H9 (cell line): Measurements from ENCODE around the gene LRRFIP1. TPM values are rescaled to one million over a fixed set of nuclear protein-coding genes. Genes with fewer than 3 reads are reported as not detected.

Experiments used
- DNase-seq: peaks from one replicate; pipeline ENCODE4 v3.0.0-alpha.2; 2017
- H2AFZ ChIP-seq: one replicate; pipeline ENCODE4 v1.6.1; 2013; ENCODE audit warnings: mild to moderate bottlenecking, low read length, control low read depth, moderate library complexity
- H2AK5ac ChIP-seq: 2 replicates; pipeline ENCODE4 v1.6.1; 2013; ENCODE audit warnings: low read length, control low read depth, mixed read lengths; ENCODE audit not compliant: insufficient read length
- H2BK120ac ChIP-seq: one replicate; pipeline ENCODE4 v1.6.1; 2013; ENCODE audit warnings: low read depth, mild to moderate bottlenecking, low read length, control low read depth, inconsistent platforms; ENCODE audit not compliant: poor library complexity, severe bottlenecking
- H2BK12ac ChIP-seq: 2 replicates; pipeline ENCODE4 v1.6.1; 2013; ENCODE audit warnings: low read length, control low read depth, mixed read lengths, low read depth; ENCODE audit not compliant: insufficient read length
- H2BK15ac ChIP-seq: 2 replicates; pipeline ENCODE4 v1.6.1; 2013; ENCODE audit warnings: low read depth, low read length, control low read depth
- H2BK20ac ChIP-seq: one replicate; pipeline ENCODE4 v1.6.1; 2013; ENCODE audit warnings: low read depth, mild to moderate bottlenecking, low read length, control low read depth, inconsistent platforms; ENCODE audit not compliant: poor library complexity, severe bottlenecking
- H2BK5ac ChIP-seq: 2 replicates; pipeline ENCODE4 v1.6.1; 2013; ENCODE audit warnings: low read length, control low read depth, mixed read lengths; ENCODE audit not compliant: insufficient read length
- H3K14ac ChIP-seq: 2 replicates; pipeline ENCODE4 v1.6.1; 2013; ENCODE audit warnings: low read length, control low read depth; ENCODE audit not compliant: insufficient read depth
- H3K18ac ChIP-seq: 2 replicates; pipeline ENCODE4 v1.6.1; 2013; ENCODE audit warnings: low read depth, mild to moderate bottlenecking, mixed read lengths, low read length, control low read depth; ENCODE audit not compliant: insufficient read length
- H3K23ac ChIP-seq: 2 replicates; pipeline ENCODE4 v1.6.1; 2013; ENCODE audit warnings: low read length, control low read depth, mixed read lengths, low read depth; ENCODE audit not compliant: insufficient read length
- H3K23me2 ChIP-seq: 2 replicates; pipeline ENCODE4 v1.6.1; 2013; ENCODE audit warnings: low read depth, mild to moderate bottlenecking, mixed read lengths, low read length, control low read depth; ENCODE audit not compliant: insufficient read length, poor library complexity, severe bottlenecking
- H3K27ac ChIP-seq: 2 replicates; pipeline ENCODE4 v1.5.1; 2013; ENCODE audit warnings: low read length, control low read depth, mixed read lengths, low read depth; ENCODE audit not compliant: insufficient read length
- H3K27me3 ChIP-seq: 2 replicates; pipeline ENCODE4 v1.6.1; 2013; ENCODE audit warnings: low read length, control low read depth, inconsistent platforms; ENCODE audit not compliant: insufficient read depth
- H3K4ac ChIP-seq: 2 replicates; pipeline ENCODE4 v1.6.1; 2013; ENCODE audit warnings: low read depth, mild to moderate bottlenecking, control low read depth, inconsistent platforms, low read length, moderate library complexity
- H3K4me1 ChIP-seq: 2 replicates; pipeline ENCODE4 v1.6.1; 2013; ENCODE audit warnings: low read length, control low read depth, inconsistent platforms; ENCODE audit not compliant: insufficient read depth
- H3K4me2 ChIP-seq: 2 replicates; pipeline ENCODE4 v1.6.1; 2013; ENCODE audit warnings: low read length, control low read depth, mixed read lengths; ENCODE audit not compliant: insufficient read length, insufficient read depth
- H3K56ac ChIP-seq: 2 replicates; pipeline ENCODE4 v1.6.1; 2013; ENCODE audit warnings: low read depth, mild to moderate bottlenecking, mixed read lengths, low read length, control low read depth; ENCODE audit not compliant: insufficient read length
- H3K79me1 ChIP-seq: 2 replicates; pipeline ENCODE4 v1.6.1; 2013; ENCODE audit warnings: low read depth, mild to moderate bottlenecking, moderate library complexity, low read length, control low read depth, inconsistent platforms; ENCODE audit not compliant: insufficient read depth, poor library complexity, severe bottlenecking
- H3K79me2 ChIP-seq: 2 replicates; pipeline ENCODE4 v1.6.1; 2013; ENCODE audit warnings: low read length, control low read depth, inconsistent platforms; ENCODE audit not compliant: insufficient read depth
- H3K9ac ChIP-seq: 2 replicates; pipeline ENCODE4 v1.6.1; 2013; ENCODE audit warnings: low read length, control low read depth, mixed read lengths; ENCODE audit not compliant: insufficient read length; ENCODE audit errors: extremely low read depth
- H3K9me3 ChIP-seq: one replicate; pipeline ENCODE4 v1.6.1; 2013; ENCODE audit warnings: low read depth, low read length, inconsistent platforms; ENCODE audit not compliant: control insufficient read depth
- H3T11ph ChIP-seq: one replicate; pipeline ENCODE4 v1.6.1; 2013; ENCODE audit warnings: mild to moderate bottlenecking, low read length, control low read depth, inconsistent platforms
- H4K20me1 ChIP-seq: one replicate; pipeline ENCODE4 v1.6.1; 2013; ENCODE audit not compliant: control insufficient read depth, insufficient read length, insufficient read depth
- H4K5ac ChIP-seq: 2 replicates; pipeline ENCODE4 v1.6.1; 2013; ENCODE audit warnings: low read depth, mild to moderate bottlenecking, mixed read lengths, low read length, control low read depth; ENCODE audit not compliant: insufficient read length
- H4K8ac ChIP-seq: replicated peaks from 2 replicates; pipeline ENCODE4 v1.6.1; 2013; ENCODE audit warnings: low read length, control low read depth, mixed read lengths, low read depth; ENCODE audit not compliant: insufficient read length
- H4K91ac ChIP-seq: 2 replicates; pipeline ENCODE4 v1.6.1; 2013; ENCODE audit warnings: low read depth, mild to moderate bottlenecking, moderate library complexity, mixed read lengths, low read length, control low read depth; ENCODE audit not compliant: insufficient read length
- H3K27ac Mint-ChIP-seq, 3 experiments: 2 replicates in 2 of 3; 3 replicates in 1 of 3; pipeline ENCODE4 v1.8.0; 2020 to 2021; ENCODE audit warnings: mixed read lengths in 3 of 3, mild to moderate bottlenecking in 1 of 3, moderate library complexity in 1 of 3
- H3K27me3 Mint-ChIP-seq: 2 replicates; pipeline ENCODE4 v1.8.0; 2021; ENCODE audit warnings: low read depth, mild to moderate bottlenecking, moderate library complexity, mixed read lengths
- H3K36me3 Mint-ChIP-seq, 3 experiments: 2 replicates in 2 of 3; 3 replicates in 1 of 3; pipeline ENCODE4 v1.8.0; 2020 to 2021; ENCODE audit warnings: low read depth in 3 of 3, mixed read lengths in 3 of 3; ENCODE audit not compliant: insufficient read depth in 1 of 3
- H3K4me1 Mint-ChIP-seq, 2 experiments: 2 replicates each; pipeline ENCODE4 v1.8.0; 2020; ENCODE audit warnings: mixed read lengths in 2 of 2
- H3K4me3 Mint-ChIP-seq, 2 experiments: 2 replicates in 1 of 2; 3 replicates in 1 of 2; pipeline ENCODE4 v1.8.0; 2020 to 2021; ENCODE audit warnings: mild to moderate bottlenecking in 2 of 2, mixed read lengths in 2 of 2, moderate library complexity in 1 of 2
- H3K9me3 Mint-ChIP-seq, 2 experiments: 2 replicates in 1 of 2; 3 replicates in 1 of 2; pipeline ENCODE4 v1.8.0; 2020; ENCODE audit warnings: mild to moderate bottlenecking in 2 of 2, mixed read lengths in 2 of 2, moderate library complexity in 1 of 2
- CTCF ChIP-seq: fragments of 200-600 bp; sonication (generic); conservative IDR thresholded peaks from 3 replicates; pipeline ENCODE4 v1.8.0; 2021; ENCODE audit warnings: antibody characterized with exemption, mild to moderate bottlenecking
- WGBS: extraction: QIAGEN DNeasy Blood & Tissue Kit; methylation state at CpG from one replicate; pipeline ENCODE4 v1.1.7; 2013; ENCODE audit warnings: missing lambda C conversion rate, low lambda C conversion rate, mixed read lengths; ENCODE audit not compliant: insufficient read length; ENCODE audit errors: extremely low coverage; 5-methylcytosine and 5-hydroxymethylcytosine counted together
- total RNA-seq: library from RNA; stranded (reverse); gene quantifications from 2 replicates; pipeline ENCODE4 v1.2.1, GENCODE V29; 2021

Gene LRRFIP1
- total RNA-seq, 1 experiment from 2014 or later, result 38.5 TPM

- peaks cover 27% of the 10 kb centered on the region for H3K4me1 ChIP-seq
- peak overlapping the region; percentile 22 for H3K27ac ChIP-seq
- peaks cover 30% of the 10 kb centered on the region; the same call in 1 of the 2 replicates for H3K79me2 ChIP-seq
Observed at GRCh38 chr2:237702441-237703391, 75.3 kb downstream of the LRRFIP1 start.

More at GRCh38 chr2:237702441-237703391, 75.3 kb downstream of the LRRFIP1 start:
- Mint-ChIP-seq H3K9me3 (no peaks in the 10 kb centered on the region; a peak in 1 of 5 replicates), H3K27me3 (no peaks in the 10 kb centered on the region), H3K27ac (peak overlapping the region; percentile 30 to 95 (median 87)), H3K4me1 (peaks cover 50% of the 10 kb centered on the region in 2 experiments), H3K4me3 (peak overlapping the region; percentile 20 to 65), H3K36me3 (peaks cover 0 to 8% (median 2%) of the 10 kb centered on the region in 3 experiments; a peak in 3 of 7 replicates)
- Histone ChIP-seq H3K4me2 (peak overlapping the region; percentile 28), H2BK12ac (no peak overlapping the region), H4K5ac (no peak overlapping the region), H3K56ac (no peak overlapping the region), H2BK120ac (no peak overlapping the region), H2BK20ac (no peak overlapping the region), H4K8ac (no peak overlapping the region), H3K79me1 (peaks cover 10% of the 10 kb centered on the region), H2BK5ac (no peak overlapping the region), H3K9ac (no peak overlapping the region), H3K18ac (no peak overlapping the region), H3K4ac (no peak overlapping the region), H2BK15ac (no peak overlapping the region), H3K23ac (no peak overlapping the region), H2AFZ (no peak overlapping the region), H3K27me3 (no peaks in the 10 kb centered on the region), H2AK5ac (no peak overlapping the region), H3K14ac (no peak overlapping the region; the same call in 1 of the 2 replicates), H3T11ph (no peak overlapping the region), H3K23me2 (peaks cover 4% of the 10 kb centered on the region), H4K91ac (no peak overlapping the region), H4K20me1 (no peaks in the 10 kb centered on the region), H3K9me3 (no peaks in the 10 kb centered on the region)
- WGBS, result no CpG with 5 or more reads among the region's 17 CpGs
- DNase-seq, result peak; percentile 77
- no peak for TF ChIP-seq CTCF
